GM19099 (cell line): ENCODE results near the gene MGA.

Experiments used
- POLR2A ChIP-seq: IDR thresholded peaks from 3 replicates; pipeline ENCODE4 v1.6.1; 2011; ENCODE audit warnings: low read depth; ENCODE audit not compliant: insufficient read length; ENCODE audit errors: extremely low read depth

The MGA gene

DNA sequence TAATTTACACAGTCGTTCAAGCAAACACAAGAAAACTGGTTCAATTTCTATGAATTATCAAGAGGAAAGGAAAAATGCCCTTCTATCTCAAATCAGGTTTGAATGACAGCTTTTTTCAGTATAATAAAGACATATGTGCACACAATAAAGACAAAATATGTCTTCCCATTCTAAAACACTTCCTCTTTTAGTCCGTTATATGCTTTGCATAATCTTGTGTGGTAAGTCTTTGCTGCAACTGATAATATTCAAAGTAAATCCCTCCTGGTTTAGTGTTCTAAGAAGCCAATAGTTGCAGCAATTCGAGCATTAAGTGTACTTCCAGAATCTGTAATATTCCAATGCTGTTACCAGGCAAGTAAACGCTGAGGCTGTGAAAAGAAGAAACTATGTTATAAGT lies 70.3 kb downstream of the MGA start:
- TF ChIP-seq POLR2A, result no peak

DNA sequence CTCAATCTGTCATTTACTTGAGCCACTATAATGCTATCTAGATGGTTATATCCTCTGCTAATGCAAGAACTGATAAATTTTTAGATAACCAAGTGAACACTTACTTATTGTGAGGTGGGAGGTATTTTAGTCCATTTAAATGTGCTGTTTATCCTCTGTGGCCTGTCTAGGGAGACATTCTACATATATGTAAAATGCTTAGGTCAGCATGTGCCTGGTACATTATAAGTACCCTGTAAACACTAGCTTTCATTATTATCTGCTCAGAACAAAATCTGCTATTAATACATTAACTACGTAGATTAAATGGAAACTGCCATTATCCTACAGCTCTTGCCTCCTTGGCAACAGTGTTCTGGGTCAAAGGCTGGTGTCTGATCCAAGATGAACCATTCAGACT lies 72.3 kb downstream of the MGA start:
- no peak for TF ChIP-seq POLR2A

DNA sequence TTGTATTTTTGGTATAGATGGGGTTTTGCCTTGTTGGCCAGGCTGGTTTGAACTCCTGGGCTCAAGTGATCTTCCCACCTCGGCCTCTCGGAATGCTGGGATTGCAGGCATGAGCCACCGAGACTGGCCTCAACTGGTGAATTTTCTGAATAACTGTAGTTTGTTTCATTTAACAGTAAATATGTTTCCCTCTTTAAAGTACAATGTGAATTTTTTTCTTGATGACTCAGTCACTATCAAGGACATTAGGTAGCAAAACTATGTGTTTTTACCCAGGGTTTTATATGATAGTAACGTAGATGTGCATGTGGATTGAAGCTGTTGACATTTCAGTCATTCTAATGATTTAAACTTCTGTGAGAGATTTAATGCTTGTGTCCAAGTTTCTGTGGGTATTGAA lies 73.9 kb downstream of the MGA start:
- TF ChIP-seq POLR2A, result no peak

DNA sequence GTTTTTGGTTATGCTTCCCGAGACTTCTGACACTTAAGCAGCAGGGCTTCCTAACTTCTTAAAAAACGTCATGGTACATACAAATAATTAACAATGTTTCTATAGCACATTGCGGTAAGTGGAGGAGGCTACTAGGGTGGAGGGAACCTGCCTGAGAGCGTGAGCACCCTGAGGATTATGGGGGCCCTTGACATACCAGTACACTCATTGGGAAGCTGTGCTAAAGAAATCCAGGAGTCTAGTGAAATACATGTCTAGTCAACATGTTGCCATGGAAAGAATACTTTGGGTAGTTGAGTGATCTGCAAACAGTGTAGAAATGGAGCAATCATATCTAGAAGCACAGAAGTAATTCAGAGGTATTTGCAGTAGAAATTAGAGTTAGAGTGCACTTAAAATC lies 74.8 kb downstream of the MGA start:
- TF ChIP-seq POLR2A, result no peak

DNA sequence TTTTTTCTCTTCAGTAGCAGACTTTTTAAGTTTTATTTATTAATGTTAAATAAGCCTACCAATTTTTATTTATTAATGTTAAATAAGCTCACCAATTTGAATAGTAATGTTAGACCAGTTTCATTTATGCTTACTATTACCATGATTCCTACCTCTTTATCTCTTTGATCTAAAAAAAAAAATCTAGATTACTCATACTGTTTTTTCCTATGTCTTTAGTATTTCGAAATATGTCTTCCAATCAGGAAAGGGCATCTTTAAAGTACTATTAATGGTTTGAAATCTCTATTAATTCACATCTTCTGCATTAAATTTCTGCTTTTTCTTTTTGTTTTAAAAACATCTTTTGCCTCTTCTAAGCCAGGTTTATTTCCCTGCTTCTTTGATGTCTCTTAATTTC lies 86.6 kb downstream of the MGA start:
- no peak for TF ChIP-seq POLR2A

DNA sequence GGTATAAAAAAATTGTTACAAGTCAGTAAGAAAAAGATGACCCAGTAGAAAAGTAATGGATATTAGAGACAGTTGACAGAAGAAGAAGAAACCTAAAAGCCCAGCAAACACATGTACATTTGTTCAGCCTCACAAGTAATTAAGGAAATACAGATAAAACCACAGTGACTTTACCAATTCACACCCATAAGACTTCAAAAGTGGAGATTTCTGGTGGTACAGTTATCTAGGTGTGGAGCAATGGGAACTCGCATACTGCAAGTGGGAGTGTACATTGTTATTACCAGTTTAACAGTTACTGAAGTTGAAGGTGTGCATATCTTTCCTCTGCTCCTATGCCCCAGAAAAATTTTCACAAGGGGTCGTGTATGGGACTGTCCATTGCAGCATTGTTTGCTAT lies 96.0 kb downstream of the MGA start:
- no peak for TF ChIP-seq POLR2A

DNA sequence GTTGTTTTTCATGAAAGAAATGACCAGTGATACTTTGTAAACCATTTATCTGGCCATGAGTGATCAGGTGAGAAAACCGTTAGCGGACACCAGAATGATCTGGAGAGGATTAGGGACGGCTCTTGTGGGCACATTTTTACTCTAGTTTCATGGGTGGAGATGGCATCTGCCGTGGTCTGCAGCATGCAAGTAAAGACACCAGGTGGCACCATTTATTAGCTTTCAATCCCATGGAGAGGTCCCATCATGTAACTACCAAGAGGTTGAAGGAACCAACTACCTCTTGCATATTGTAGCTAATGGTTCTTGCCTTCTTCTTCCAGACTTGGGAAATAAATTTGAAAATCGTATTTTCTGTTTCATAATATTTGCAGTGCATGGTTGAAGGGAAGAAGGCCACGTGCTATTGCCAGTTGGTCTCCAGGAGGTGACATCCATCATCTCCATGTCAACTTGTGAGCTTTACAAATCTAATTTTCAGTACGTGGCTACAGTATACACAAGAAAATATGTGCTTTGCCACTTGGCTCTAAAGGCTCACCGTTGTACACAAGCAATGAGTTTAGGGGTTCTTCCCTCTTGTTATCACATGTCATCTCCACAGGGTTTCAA lies 112.6 kb downstream of the MGA start:
- no peak for TF ChIP-seq POLR2A

DNA sequence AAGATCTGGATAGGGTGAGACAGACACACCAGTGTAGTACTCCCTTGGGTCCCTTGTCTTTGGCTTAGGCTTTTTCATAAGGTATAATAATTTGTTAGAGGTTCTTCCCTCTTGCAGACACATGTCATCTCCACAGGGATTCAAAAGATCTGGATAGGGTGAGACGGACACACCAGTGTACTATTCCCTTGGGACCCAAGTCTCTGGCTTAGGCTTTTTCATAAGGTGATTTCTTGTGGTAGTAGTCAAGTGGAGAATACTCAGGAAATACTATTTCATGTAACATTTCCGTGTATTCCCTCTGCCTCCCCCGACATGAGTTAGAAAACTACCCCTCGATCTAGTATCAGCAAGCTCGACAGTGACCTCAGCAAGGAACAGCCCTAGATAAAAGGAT lies 113.1 kb downstream of the MGA start:
- no peak for TF ChIP-seq POLR2A

DNA sequence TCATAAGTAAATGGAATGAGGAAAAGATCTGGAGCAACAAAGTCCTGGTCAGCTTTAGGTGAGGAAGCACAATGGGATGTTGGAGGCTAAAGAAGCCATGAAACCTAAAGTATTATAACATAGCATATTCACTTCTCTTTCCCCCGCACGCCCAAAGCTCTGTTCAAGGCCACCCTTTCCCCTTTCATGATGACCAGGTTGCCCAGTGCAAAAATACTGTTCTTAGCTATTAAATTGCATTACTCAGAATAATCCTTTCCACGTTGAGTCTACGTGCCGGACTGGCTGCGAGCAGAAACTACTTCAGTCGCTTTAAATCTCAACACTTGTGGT lies 113.5 kb downstream of the MGA start:
- peak; percentile 33 for TF ChIP-seq POLR2A

DNA sequence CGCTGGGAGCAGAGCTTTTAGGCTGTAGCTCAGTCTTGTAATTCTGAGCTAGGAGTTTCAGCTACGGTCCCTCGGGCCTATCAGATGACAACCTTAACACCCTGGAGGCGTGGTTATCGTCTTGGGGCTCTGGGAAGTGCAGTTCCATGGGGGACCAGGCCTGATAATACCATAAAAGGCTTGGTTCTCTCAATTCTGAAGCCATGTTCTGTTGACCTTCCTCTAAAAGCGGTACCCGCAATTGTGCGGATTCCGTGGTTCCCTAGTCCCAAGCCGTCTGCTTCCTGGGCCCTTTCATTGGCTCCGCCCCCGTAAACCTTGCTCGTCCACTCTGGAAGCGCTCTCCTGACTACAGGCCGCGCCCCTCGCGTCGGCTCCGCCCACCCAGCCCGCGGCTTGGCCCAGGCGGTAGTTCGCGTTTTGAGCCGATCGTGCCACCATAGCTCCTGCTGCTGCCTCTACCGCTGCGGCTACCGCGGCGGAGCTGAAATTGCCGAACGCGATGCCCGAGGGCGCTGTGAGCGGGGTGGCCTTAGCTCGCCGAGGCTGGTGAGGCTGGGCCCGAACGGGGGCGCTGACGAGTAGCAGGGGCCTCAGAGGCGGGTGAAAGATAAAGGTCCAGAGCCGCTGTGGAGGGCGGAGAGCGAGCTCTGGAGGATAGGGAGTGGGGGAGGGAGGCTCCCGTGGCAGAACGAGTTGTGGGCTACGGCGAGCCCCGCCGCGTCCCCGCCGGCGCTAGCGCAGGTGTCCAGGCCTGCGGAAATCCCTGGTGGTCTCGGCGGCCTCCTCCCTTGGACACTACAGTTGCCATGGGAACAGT lies 114.1 kb downstream of the MGA start, which contains the start of gene MAPKBP1:
TSS of gene MAPKBP1 (plus strand) at position 423 of the 820 bp plus-strand sequence. CDS start 792 bp downstream, outside the sequence.
- peak; percentile 32 for TF ChIP-seq POLR2A

DNA sequence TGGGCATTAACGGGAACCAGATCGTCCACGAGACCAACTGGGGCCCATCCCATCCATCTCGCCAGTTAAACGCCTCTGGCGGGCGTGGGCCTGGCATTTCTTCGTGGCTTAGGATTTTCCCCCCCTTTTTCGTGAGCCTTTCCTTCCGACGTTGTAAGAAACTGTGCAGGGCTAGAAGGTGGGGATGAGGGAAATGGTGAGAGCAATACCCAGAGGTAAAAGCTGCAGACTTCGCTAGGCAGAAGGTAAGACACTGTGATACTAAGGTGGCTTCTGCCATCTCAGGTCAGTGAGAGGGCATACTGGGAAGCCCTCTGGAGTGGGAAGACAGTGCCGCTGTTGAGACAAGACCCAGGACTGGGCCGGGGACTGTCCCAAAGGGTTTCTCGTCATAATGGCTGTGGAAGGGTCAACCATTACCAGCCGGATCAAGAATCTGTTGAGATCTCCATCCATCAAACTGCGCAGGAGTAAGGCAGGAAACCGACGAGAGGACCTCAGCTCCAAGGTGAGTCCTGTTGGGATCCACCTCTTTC lies 114.7 kb downstream of the MGA start:
- no peak for TF ChIP-seq POLR2A

DNA sequence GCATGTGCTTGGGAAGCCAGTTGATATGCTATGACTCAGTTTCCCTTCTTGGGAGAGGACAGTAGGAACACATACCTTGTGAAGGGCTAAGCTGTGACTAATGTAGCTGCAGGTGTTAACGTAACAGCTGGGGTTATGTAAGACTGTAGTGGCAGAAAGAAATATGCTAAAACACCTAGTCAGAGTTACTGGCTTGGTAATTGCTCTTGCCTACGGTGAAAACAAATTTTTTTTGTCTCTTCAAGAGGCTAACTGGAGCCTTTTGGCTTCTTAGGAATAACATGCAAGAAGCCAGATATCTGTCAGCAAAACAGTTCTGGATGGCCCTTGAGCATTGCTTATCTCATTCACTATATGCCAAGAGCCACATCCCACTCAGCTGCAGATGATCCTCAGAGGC lies 115.4 kb downstream of the MGA start:
- TF ChIP-seq POLR2A, result no peak

DNA sequence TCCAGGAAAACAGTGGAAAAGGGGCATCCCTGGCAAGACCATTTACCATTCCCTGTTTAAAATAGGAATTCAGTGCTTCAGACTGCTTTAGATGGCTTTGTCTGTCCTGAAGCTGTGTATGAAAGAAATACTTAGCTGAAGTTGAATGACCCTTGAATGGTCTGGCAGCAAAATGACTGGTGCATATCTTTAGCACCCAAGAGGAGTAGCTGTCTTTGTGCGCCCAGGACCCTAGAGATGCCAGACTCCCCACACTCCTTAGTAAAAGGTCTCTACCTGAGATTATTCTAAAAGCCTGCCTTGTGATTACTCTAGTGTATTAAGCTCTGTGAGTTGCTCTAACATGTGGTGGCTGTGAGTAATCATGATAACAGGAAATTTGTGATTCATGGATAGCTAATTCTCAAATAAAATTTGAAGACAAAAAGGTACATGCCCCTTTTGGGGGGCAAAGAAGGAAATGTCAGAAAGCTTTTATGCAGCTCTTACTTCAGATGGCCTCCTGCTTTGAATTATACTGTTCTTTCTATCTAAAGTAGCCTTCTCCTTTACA lies 117.3 kb downstream of the MGA start:
- TF ChIP-seq POLR2A, result no peak

DNA sequence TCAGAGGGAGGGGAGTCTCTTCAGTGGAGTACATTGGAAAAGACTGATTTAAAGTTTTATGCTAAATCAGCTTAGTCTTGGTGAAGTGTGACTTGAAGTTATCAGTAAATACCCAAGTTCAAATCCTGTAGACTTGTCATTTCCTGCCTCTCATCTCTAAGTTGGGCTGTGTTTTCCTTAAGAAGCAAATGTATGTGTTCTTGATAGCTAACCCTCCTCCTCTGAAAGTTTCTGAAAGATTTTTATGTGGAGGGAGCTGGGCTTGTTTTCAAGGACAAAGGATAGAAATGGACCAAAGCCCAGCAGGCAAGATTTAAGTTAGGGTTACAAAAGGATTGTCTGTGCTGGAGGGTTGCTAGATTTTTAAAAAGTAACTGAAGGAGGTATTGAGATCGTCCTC lies 118.3 kb downstream of the MGA start:
- TF ChIP-seq POLR2A, result no peak

DNA sequence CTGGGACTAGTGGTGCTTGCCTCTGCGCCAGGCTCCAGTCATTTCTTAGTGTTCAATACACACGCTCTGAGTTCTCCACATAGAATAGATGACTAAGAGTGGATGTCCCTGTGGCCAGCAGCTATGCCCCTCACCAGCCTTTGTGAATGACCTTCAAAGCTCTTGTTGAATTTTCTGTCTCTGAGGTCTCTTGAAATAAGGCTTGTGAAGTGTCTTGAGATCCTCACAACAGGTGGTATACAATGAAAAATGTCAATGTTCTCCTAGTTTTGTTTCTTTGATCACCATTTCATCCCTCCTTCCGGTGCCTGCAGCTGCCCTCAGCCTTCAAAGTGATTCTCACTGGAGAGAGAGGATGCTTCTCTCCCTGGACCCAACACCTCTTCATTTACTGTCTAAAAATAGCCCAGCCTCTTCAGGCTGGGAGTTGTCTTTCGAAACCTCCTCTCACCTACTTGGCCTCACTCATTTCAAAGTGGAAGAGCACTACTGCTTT lies 119.5 kb downstream of the MGA start:
- TF ChIP-seq POLR2A, result no peak

DNA sequence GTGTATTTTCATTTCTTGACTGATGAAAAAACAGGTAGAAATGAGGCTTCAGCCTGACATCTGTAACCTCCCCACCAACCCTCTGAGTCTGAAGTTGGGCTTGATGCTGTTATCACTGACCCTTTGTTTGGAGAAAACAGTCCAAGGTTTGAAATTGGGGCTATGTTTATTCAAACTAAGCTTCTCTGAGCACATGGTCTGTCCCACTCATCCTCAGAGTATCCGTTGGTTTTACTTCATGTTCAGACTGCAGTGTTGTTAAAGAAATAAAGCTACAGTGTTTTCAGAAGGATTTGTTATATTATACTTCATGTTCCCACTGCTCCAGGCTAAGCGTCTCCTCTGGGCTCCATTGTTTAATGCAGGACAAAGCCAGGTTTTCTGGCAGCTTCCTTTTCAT lies 120.1 kb downstream of the MGA start:
- TF ChIP-seq POLR2A, result no peak
